ENCODE results near the gene COX10.

The COX10 gene

GRCh38 chr17:14103836-14104235, 34.5 kb downstream of the COX10 start:
- DNase-seq, result no peak
- Mint-ChIP-seq H3K27ac (no peak overlapping the region), H3K27me3 (ENCODE audit: low read depth, poor library complexity) (no peaks in the 10 kb centered on the region), H3K4me3 (no peak overlapping the region), H3K4me1 (peaks cover 16% of the 10 kb centered on the region), H3K36me3 (ENCODE audit: low read depth) (peaks cover 16% of the 10 kb centered on the region), H3K9me3 (no peaks in the 10 kb centered on the region)
- no peak for TF ChIP-seq CTCF (IDR thresholded peaks at IDR 0.05)

GRCh38 chr17:14104734-14105133, 35.4 kb downstream of the COX10 start:
- no peaks in the 10 kb centered on the region for H3K27me3 Mint-ChIP-seq (ENCODE audit: low read depth, poor library complexity)
- peaks cover 16% of the 10 kb centered on the region for H3K36me3 Mint-ChIP-seq (ENCODE audit: low read depth)
- peaks cover 16% of the 10 kb centered on the region for H3K4me1 Mint-ChIP-seq
- no peak for TF ChIP-seq CTCF (IDR thresholded peaks at IDR 0.05)
- no peak overlapping the region for H3K4me3 Mint-ChIP-seq
- no peak for DNase-seq
- no peaks in the 10 kb centered on the region for H3K9me3 Mint-ChIP-seq
- H3K27ac Mint-ChIP-seq, result no peak overlapping the region

GRCh38 chr17:14107889-14108288, 38.6 kb downstream of the COX10 start:
- Mint-ChIP-seq H3K27me3 (ENCODE audit: low read depth, poor library complexity) (no peaks in the 10 kb centered on the region), H3K4me3 (no peak overlapping the region), H3K4me1 (peaks cover 25% of the 10 kb centered on the region), H3K36me3 (ENCODE audit: low read depth) (peaks cover 11% of the 10 kb centered on the region), H3K27ac (no peak overlapping the region), H3K9me3 (no peaks in the 10 kb centered on the region)
- TF ChIP-seq CTCF (IDR thresholded peaks at IDR 0.05), result no peak
- DNase-seq, result no peak

GRCh38 chr17:14112407-14112806, 43.1 kb downstream of the COX10 start:
- DNase-seq, result no peak
- Mint-ChIP-seq H3K36me3 (ENCODE audit: low read depth) (peaks cover 38% of the 10 kb centered on the region), H3K4me3 (no peak overlapping the region), H3K4me1 (peaks cover 24% of the 10 kb centered on the region), H3K27me3 (ENCODE audit: low read depth, poor library complexity) (no peaks in the 10 kb centered on the region), H3K27ac (no peak overlapping the region), H3K9me3 (peaks cover 13% of the 10 kb centered on the region)
- no peak for TF ChIP-seq CTCF (IDR thresholded peaks at IDR 0.05)

GRCh38 chr17:14113137-14113536, 43.8 kb downstream of the COX10 start:
- no peak for TF ChIP-seq CTCF (IDR thresholded peaks at IDR 0.05)
- H3K4me1 Mint-ChIP-seq, result peaks cover 19% of the 10 kb centered on the region
- peaks cover 20% of the 10 kb centered on the region for H3K9me3 Mint-ChIP-seq
- no peak for DNase-seq
- H3K36me3 Mint-ChIP-seq (ENCODE audit: low read depth), result peaks cover 41% of the 10 kb centered on the region
- no peak overlapping the region for H3K27ac Mint-ChIP-seq
- no peak overlapping the region for H3K4me3 Mint-ChIP-seq
- no peaks in the 10 kb centered on the region for H3K27me3 Mint-ChIP-seq (ENCODE audit: low read depth, poor library complexity)

GRCh38 chr17:14116263-14117024, 47.1 kb downstream of the COX10 start:
- H3K4me1 Mint-ChIP-seq, result peaks cover 19% of the 10 kb centered on the region

More at GRCh38 chr17:14116263-14117024, 47.1 kb downstream of the COX10 start:
- Mint-ChIP-seq H3K4me3 (no peak overlapping the region), H3K36me3 (ENCODE audit: low read depth) (peaks cover 40% of the 10 kb centered on the region), H3K9me3 (peaks cover 20% of the 10 kb centered on the region), H3K27me3 (ENCODE audit: low read depth, poor library complexity) (no peaks in the 10 kb centered on the region), H3K27ac (no peak overlapping the region)
- DNase-seq, result no peak
- TF ChIP-seq CTCF (IDR thresholded peaks at IDR 0.05), result no peak

Data from nephron progenitor cell (in vitro differentiated cells).